ENCODE measurements around the gene ACYP1. TPM values are rescaled to one million over a fixed set of nuclear protein-coding genes. Genes with fewer than 3 reads are reported as not detected.

ACYP1 gene
- polyA plus RNA-seq, 3 donors = 2.8 to 11.8 (median 4.3) TPM

DNA sequence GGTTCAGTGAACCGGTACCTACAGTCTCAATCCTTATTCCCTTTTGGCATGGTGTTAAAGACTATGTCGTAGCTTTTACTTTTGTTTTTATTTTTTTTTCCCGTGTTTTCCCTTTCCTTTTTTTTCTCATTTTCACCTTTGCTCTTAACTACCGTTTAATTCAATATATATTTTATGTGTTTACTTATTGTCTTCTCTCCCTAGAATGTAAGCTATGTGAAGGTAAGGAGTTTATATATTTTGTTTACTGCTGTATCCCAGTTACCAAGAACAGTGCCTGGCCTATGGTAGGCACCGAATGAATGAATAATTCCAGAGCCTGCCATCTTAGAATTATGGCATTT is 12.3 kb downstream of the ACYP1 start:
- H3K4me3 Mint-ChIP-seq = peak overlapping the region; percentile 91 to 97
- no peaks in the 10 kb centered on the region for H3K27me3 Mint-ChIP-seq (ENCODE audit: low read depth in 3 of 3)
- peak overlapping the region in 1 of 2 donors; percentile 85 for H3K27ac ChIP-seq (ENCODE audit: low read depth in 1 of 2, low read length in 2 of 2)
- peaks cover 29 to 43% of the 10 kb centered on the region in 2 donors for H3K4me1 ChIP-seq (ENCODE audit: control insufficient read depth in 1 of 2, insufficient read depth in 2 of 2, low read length in 2 of 2)
- peak overlapping the region; percentile 88 for H2AFZ ChIP-seq (ENCODE audit: insufficient read depth, low read depth, low read length, poor library complexity, severe bottlenecking)
- WGBS (ENCODE audit: insufficient coverage) = 43% methylated on average over 2 of the region's 5 CpGs
- peak overlapping the region in 6 of 7 donors; percentile 68 to 98 (median 96) for H3K27ac Mint-ChIP-seq
- peaks cover 43% of the 10 kb centered on the region for H3K4me1 Mint-ChIP-seq
- TF ChIP-seq, protein P1, sequence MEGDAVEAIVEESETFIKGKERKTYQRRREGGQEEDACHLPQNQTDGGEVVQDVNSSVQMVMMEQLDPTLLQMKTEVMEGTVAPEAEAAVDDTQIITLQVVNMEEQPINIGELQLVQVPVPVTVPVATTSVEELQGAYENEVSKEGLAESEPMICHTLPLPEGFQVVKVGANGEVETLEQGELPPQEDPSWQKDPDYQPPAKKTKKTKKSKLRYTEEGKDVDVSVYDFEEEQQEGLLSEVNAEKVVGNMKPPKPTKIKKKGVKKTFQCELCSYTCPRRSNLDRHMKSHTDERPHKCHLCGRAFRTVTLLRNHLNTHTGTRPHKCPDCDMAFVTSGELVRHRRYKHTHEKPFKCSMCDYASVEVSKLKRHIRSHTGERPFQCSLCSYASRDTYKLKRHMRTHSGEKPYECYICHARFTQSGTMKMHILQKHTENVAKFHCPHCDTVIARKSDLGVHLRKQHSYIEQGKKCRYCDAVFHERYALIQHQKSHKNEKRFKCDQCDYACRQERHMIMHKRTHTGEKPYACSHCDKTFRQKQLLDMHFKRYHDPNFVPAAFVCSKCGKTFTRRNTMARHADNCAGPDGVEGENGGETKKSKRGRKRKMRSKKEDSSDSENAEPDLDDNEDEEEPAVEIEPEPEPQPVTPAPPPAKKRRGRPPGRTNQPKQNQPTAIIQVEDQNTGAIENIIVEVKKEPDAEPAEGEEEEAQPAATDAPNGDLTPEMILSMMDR (IDR thresholded peaks at IDR 0.05) = no peak
- H3K4me2 ChIP-seq (replicated peaks; ENCODE audit: extremely low read depth, low read length, poor library complexity, severe bottlenecking) = peak overlapping the region; percentile 84
- H3K36me3 Mint-ChIP-seq = peaks cover 8 to 14% of the 10 kb centered on the region in 2 donors
- no peaks in the 10 kb centered on the region for H3K9me3 Mint-ChIP-seq
- H3K9ac ChIP-seq (ENCODE audit: insufficient read depth, low read length, poor library complexity, severe bottlenecking) = peak overlapping the region; percentile 84
- no peaks in the 10 kb centered on the region for H4K20me1 ChIP-seq (ENCODE audit: insufficient read depth, low read length)
- H3K79me2 ChIP-seq (ENCODE audit: insufficient read depth, low read length) = peaks cover 20% of the 10 kb centered on the region
- H3K36me3 ChIP-seq (replicated peaks in 1 of 2; ENCODE audit: control insufficient read depth in 1 of 2, insufficient read depth in 2 of 2, low read length in 2 of 2) = no peaks in the 10 kb centered on the region
- no peak for DNase-seq
- H3K27me3 ChIP-seq (ENCODE audit: control insufficient read depth in 2 of 2, insufficient read depth in 2 of 2, low read length in 2 of 2) = no peaks in the 10 kb centered on the region
- intact Hi-C loops (cut with micrococcal nuclease) = no loop called here
- peak overlapping the region; percentile 67 to 81 (median 75) for H3K4me3 ChIP-seq (replicated peaks in 1 of 3; ENCODE audit: low read depth in 2 of 3, low read length in 3 of 3)
- no peaks in the 10 kb centered on the region for H3K9me3 ChIP-seq (replicated peaks in 1 of 2; ENCODE audit: control insufficient read depth in 1 of 2, insufficient read depth in 1 of 2, low read length in 2 of 2)

DNA sequence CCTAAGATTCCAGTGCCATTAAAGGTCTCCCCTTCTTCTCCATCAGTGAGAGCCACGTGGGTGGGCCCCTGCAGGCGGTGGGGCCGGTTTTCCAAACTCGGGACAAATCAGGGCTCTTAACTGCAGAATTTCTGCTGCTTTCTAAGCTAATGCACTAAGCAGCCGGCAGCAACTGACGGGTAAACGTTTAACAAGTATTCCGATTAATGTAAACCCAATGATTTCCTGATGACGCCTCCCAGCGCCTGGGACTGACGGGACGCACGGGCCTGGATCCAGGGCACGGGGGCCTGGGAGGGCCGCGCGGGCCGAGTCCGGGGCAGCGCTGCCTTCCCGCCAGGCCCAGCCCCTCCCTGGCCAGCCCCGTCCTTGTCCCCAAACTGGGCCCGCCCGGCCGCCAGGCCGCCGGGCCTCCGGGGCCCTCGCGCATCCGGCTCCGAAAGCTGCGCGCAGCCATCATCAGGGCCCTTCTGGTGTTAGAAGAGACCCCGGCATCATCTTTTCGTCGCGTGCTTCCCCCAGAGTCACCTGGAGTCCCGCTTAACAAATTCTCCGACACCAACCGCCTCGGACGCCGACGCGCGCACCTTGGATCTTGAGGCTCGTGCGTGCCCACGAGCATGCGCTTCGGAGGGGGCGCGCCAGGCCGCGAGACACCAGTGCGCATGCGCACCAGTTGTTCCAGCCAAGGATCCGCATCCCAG is 12.8 kb downstream of the ACYP1 start, which contains the start of gene MLH3:
TSS of gene MLH3 (minus strand) at position 616 of the 704 bp plus-strand sequence. CDS start 1,812 bp downstream, outside the sequence.
- peak within 1 kb of the TSS; percentile 88 for H2AFZ ChIP-seq (ENCODE audit: insufficient read depth, low read depth, low read length, poor library complexity, severe bottlenecking)
- under 1% methylated on average over 58 of the region's 59 CpGs for WGBS (ENCODE audit: insufficient coverage)
- intact Hi-C loops (cut with micrococcal nuclease) = no loop called here
- H3K27me3 ChIP-seq (ENCODE audit: control insufficient read depth in 2 of 2, insufficient read depth in 2 of 2, low read length in 2 of 2) = no peaks in the 10 kb centered on the region
- H3K9ac ChIP-seq (ENCODE audit: insufficient read depth, low read length, poor library complexity, severe bottlenecking) = peak within 1 kb of the TSS; percentile 84
- H3K4me2 ChIP-seq (replicated peaks; ENCODE audit: extremely low read depth, low read length, poor library complexity, severe bottlenecking) = peak within 1 kb of the TSS; percentile 84
- TF ChIP-seq, protein P1 (IDR thresholded peaks at IDR 0.05) = no peak
- Mint-ChIP-seq H3K27ac (peak within 1 kb of the TSS; percentile 92 to 98 (median 96)), H3K9me3 (no peaks in the 10 kb centered on the region), H3K27me3 (ENCODE audit: low read depth in 3 of 3) (no peaks in the 10 kb centered on the region), H3K4me3 (peak within 1 kb of the TSS; percentile 91 to 97), H3K36me3 (peaks cover 10 to 14% of the 10 kb centered on the region in 2 donors), H3K4me1 (peaks cover 43% of the 10 kb centered on the region)
- peaks cover 20% of the 10 kb centered on the region for H3K79me2 ChIP-seq (ENCODE audit: insufficient read depth, low read length)
- no peaks in the 10 kb centered on the region for H3K36me3 ChIP-seq (replicated peaks in 1 of 2; ENCODE audit: control insufficient read depth in 1 of 2, insufficient read depth in 2 of 2, low read length in 2 of 2)
- H3K4me1 ChIP-seq (ENCODE audit: control insufficient read depth in 1 of 2, insufficient read depth in 2 of 2, low read length in 2 of 2) = peaks cover 29 to 43% of the 10 kb centered on the region in 2 donors
- no peaks in the 10 kb centered on the region for H4K20me1 ChIP-seq (ENCODE audit: insufficient read depth, low read length)
- H3K9me3 ChIP-seq (replicated peaks in 1 of 2; ENCODE audit: control insufficient read depth in 1 of 2, insufficient read depth in 1 of 2, low read length in 2 of 2) = no peaks in the 10 kb centered on the region
- DNase-seq = peak; percentile 73 to 78 (median 76)
- peak within 1 kb of the TSS; percentile 67 to 81 (median 75) for H3K4me3 ChIP-seq (replicated peaks in 1 of 3; ENCODE audit: low read depth in 2 of 3, low read length in 3 of 3)
- H3K27ac ChIP-seq (ENCODE audit: low read depth in 1 of 2, low read length in 2 of 2) = peak within 1 kb of the TSS; percentile 45 to 85
